GM13977 (cell line): ENCODE measurements around the gene SVOP.
"Not testable (repeated sequence)": the region's sequence is repeated elsewhere in the genome, so short reads cannot be mapped to it uniquely, and the experiment has no call there.

Experiments
- DNase-seq: peaks from one replicate; pipeline ENCODE4 v3.0.0; 2012; ENCODE audit warnings: low spot score
- CTCF ChIP-seq: IDR thresholded peaks from 2 replicates; pipeline ENCODE4 v1.5.1; 2012; ENCODE audit warnings: mild to moderate bottlenecking, control low read depth; ENCODE audit not compliant: insufficient read depth; ENCODE audit errors: extremely low read depth, missing control alignments
- in situ Hi-C: fragments of 300-500 bp; cut with MboI; formaldehyde crosslinking; loops from one replicate; pipeline ENCODE4 v1.12.0; 2022; ENCODE audit warnings: low sequenced_read_pairs, low pct_unique_long_range_greater_than_20kb, mixed read lengths, inconsistent platforms; ENCODE audit not compliant: unreplicated experiment

Gene SVOP

GRCh38 chr12:108860443-108860842, 160.4 kb downstream of the SVOP start:
- TF ChIP-seq CTCF, result no peak
- DNase-seq, result no peak

DNA sequence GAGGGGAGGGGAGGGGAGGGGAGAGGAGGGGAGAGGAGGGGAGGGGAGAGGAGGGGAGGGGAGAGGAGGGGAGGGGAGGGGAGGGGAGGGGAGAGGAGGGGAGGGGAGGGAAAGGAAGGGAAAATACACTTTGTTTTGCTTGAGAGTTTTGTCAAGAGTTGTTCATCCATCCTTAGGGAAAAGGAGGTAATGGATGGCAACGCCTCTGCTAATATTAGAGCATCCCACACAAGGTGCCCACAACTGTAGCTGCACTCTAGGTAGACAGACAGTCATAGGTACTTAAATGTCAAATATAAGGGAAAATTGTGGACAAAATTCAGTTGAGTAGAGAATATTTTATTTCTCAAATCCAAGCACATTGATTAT, 161.0 kb downstream of the SVOP start:
- no peak for TF ChIP-seq CTCF
- no peak for DNase-seq
- in situ Hi-C loops, result loop anchor here (25.0 kb wide), 1 partner anchor 227 kb away; the partner anchor contains the start of genes ALKBH2 and UNG

More at GRCh38 chr12:108860443-108860842, 160.4 kb downstream of the SVOP start:
- in situ Hi-C loops, result loop anchor here (25.0 kb wide), 1 partner anchor 227 kb away; the partner anchor contains the start of genes ALKBH2 and UNG

GRCh38 chr12:108859141-108859922, 161.5 kb downstream of the SVOP start:
- not testable (repeated sequence) for DNase-seq
- in situ Hi-C loops, result loop anchor here (25.0 kb wide), 1 partner anchor 228 kb away; the partner anchor contains the start of genes ALKBH2 and UNG

- DNase-seq, result no peak
- TF ChIP-seq CTCF, result no peak
- in situ Hi-C loops, result loop anchor here (25.0 kb wide), 1 partner anchor 229 kb away; the partner anchor contains the start of genes ALKBH2 and UNG
Observed at GRCh38 chr12:108858311-108859074, 162.4 kb downstream of the SVOP start.
